ENCODE results near the gene CDH13. TPM values are rescaled to one million over a fixed set of nuclear protein-coding genes. Genes with fewer than 3 reads are reported as not detected.

The CDH13 gene
- total RNA-seq, 1 experiment from 2014 or later, result 49.3 TPM

GRCh38 chr16:83810901-83811300 is 1184.1 kb downstream of the CDH13 start:
- no peak overlapping the region for H3K27ac Mint-ChIP-seq (ENCODE audit: low read depth, unreplicated experiment)
- no peaks in the 10 kb centered on the region for H3K9me3 Mint-ChIP-seq (ENCODE audit: unreplicated experiment)
- H3K4me3 Mint-ChIP-seq (ENCODE audit: unreplicated experiment), result no peak overlapping the region
- intact Hi-C loops (cut with micrococcal nuclease), result no loop called here
- POLR2A ChIA-PET, result interaction anchor here (0.6 kb wide), 1 partner anchor 196 kb away, joined by 3 read pairs; no protein-coding TSS in a partner anchor
- H3K27me3 Mint-ChIP-seq (ENCODE audit: insufficient read depth, unreplicated experiment), result no peaks in the 10 kb centered on the region
- peaks cover 52% of the 10 kb centered on the region for H3K36me3 Mint-ChIP-seq (ENCODE audit: insufficient read depth, unreplicated experiment)
- BruUV-seq (replicated peaks), result no TSS peak
- DNase-seq (ENCODE audit: unreplicated experiment), result no peak
- no peak for TF ChIP-seq CTCF (IDR thresholded peaks at IDR 0.05; ENCODE audit: unreplicated experiment)
- CTCF ChIA-PET, result interaction anchor here (0.6 kb wide), 1 partner anchor 65 kb away, joined by 5 read pairs; no protein-coding TSS in a partner anchor
- H3K4me1 Mint-ChIP-seq (ENCODE audit: insufficient read depth, unreplicated experiment), result no peaks in the 10 kb centered on the region

- no peak overlapping the region for H3K27ac Mint-ChIP-seq (ENCODE audit: low read depth, unreplicated experiment)
- no TSS peak for BruUV-seq (replicated peaks)
- ChIA-PET POLR2A (interaction anchor here (0.5 to 1.3 kb wide), 4 partner anchors 10 to 1179 kb away, joined by 3 to 6 read pairs (median 3); no protein-coding TSS in a partner anchor), CTCF (interaction anchor here (1.8 to 2.4 kb wide), 2 partner anchors 10 to 11 kb away, joined by 4 to 10 read pairs; no protein-coding TSS in a partner anchor)
- peak; percentile 20 for DNase-seq (ENCODE audit: unreplicated experiment)
- no peak for TF ChIP-seq CTCF (IDR thresholded peaks at IDR 0.05; ENCODE audit: unreplicated experiment)
- H3K4me1 Mint-ChIP-seq (ENCODE audit: insufficient read depth, unreplicated experiment), result no peaks in the 10 kb centered on the region
- H3K36me3 Mint-ChIP-seq (ENCODE audit: insufficient read depth, unreplicated experiment), result peaks cover 50% of the 10 kb centered on the region
- no peaks in the 10 kb centered on the region for H3K27me3 Mint-ChIP-seq (ENCODE audit: insufficient read depth, unreplicated experiment)
- intact Hi-C loops (cut with micrococcal nuclease), result no loop called here
- no peak overlapping the region for H3K4me3 Mint-ChIP-seq (ENCODE audit: unreplicated experiment)
- no peaks in the 10 kb centered on the region for H3K9me3 Mint-ChIP-seq (ENCODE audit: unreplicated experiment)
These were observed 1187.3 kb downstream of the CDH13 start for GRCh38 chr16:83813823-83814658.

- Mint-ChIP-seq H3K4me1 (ENCODE audit: insufficient read depth, unreplicated experiment) (no peaks in the 10 kb centered on the region), H3K27ac (ENCODE audit: low read depth, unreplicated experiment) (no peak overlapping the region), H3K36me3 (ENCODE audit: insufficient read depth, unreplicated experiment) (peaks cover 44% of the 10 kb centered on the region), H3K4me3 (ENCODE audit: unreplicated experiment) (no peak overlapping the region), H3K27me3 (ENCODE audit: insufficient read depth, unreplicated experiment) (no peaks in the 10 kb centered on the region), H3K9me3 (ENCODE audit: unreplicated experiment) (no peaks in the 10 kb centered on the region)
- ChIA-PET POLR2A (interaction anchor here (0.5 to 0.9 kb wide), 2 partner anchors 85 to 120 kb away, joined by 3 read pairs; partner anchors contain the start of gene MLYCD), CTCF (interaction anchor here (1.1 to 1.8 kb wide), 2 partner anchors 9 to 12 kb away, joined by 3 to 4 read pairs; no protein-coding TSS in a partner anchor)
- TF ChIP-seq CTCF (IDR thresholded peaks at IDR 0.05; ENCODE audit: unreplicated experiment), result no peak
- intact Hi-C loops (cut with micrococcal nuclease), result no loop called here
- DNase-seq (ENCODE audit: unreplicated experiment), result no peak
- no TSS peak for BruUV-seq (replicated peaks)
These were observed 1187.9 kb downstream of the CDH13 start for GRCh38 chr16:83814659-83814985.

GRCh38 chr16:83817022-83817421 is 1190.3 kb downstream of the CDH13 start:
- no TSS peak for BruUV-seq (replicated peaks)
- no peaks in the 10 kb centered on the region for H3K9me3 Mint-ChIP-seq (ENCODE audit: unreplicated experiment)
- CTCF ChIA-PET, result interaction anchor here (0.7 kb wide), 1 partner anchor 30 kb away, joined by 4 read pairs; no protein-coding TSS in a partner anchor

More at GRCh38 chr16:83817022-83817421, 1190.3 kb downstream of the CDH13 start:
- no peaks in the 10 kb centered on the region for H3K4me1 Mint-ChIP-seq (ENCODE audit: insufficient read depth, unreplicated experiment)
- POLR2A ChIA-PET, result interaction anchor here (0.7 kb wide), 1 partner anchor 8 kb away, joined by 3 read pairs; no protein-coding TSS in a partner anchor
- no peak for DNase-seq (ENCODE audit: unreplicated experiment)
- intact Hi-C loops (cut with micrococcal nuclease), result no loop called here
- no peak overlapping the region for H3K4me3 Mint-ChIP-seq (ENCODE audit: unreplicated experiment)
- H3K36me3 Mint-ChIP-seq (ENCODE audit: insufficient read depth, unreplicated experiment), result peaks cover 27% of the 10 kb centered on the region
- H3K27ac Mint-ChIP-seq (ENCODE audit: low read depth, unreplicated experiment), result no peak overlapping the region
- TF ChIP-seq CTCF (IDR thresholded peaks at IDR 0.05; ENCODE audit: unreplicated experiment), result no peak
- H3K27me3 Mint-ChIP-seq (ENCODE audit: insufficient read depth, unreplicated experiment), result no peaks in the 10 kb centered on the region

All from MCF 10A (cell line).